HG02852 (cell line): ENCODE results near the gene NHERF2.

Experiments used
- ATAC-seq: cut with Tn5 transposase; IDR thresholded peaks from one replicate; pipeline ENCODE4 v1.9.1; 2021; ENCODE audit warnings: mild to moderate bottlenecking, moderate library complexity; ENCODE audit not compliant: unreplicated experiment

Gene NHERF2

DNA sequence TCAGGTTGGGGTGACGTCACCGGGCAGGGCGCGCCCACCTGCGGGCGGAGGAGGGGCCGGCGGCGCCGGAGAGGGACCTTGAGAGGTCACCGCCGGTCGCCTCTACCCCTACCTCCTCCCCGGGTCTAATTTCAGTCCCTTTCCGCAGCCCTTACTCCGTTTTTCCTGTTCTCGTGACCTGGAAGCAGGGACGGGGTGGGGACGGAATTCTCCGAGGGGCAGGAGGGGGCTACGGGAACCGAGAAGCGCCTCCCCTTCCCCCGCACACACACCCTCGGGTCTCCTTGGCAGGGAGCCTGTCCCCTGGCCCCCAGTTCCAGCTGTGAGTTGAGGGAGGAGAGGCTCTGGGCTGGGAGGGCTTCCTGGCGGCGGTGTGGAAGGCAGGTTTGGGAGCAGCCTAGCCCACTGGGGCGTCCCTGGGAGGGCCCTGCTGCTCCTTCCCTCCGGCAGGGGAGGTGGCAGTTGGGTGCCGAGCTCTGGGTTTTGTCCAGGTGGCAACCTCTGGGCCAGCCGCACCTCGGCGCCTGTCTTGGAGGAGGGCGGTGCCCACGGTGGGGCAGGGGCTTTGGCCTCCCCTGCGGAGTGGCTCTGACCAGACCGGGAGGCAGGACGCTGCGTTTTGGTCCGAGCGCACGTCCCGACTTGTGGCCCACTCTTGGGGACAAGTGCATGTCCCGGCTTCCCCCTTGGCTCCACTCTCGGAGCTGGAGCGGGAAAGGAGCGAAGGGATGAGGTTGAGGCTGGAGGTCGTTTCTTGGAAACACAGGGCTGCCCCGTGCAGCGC, 36.2 kb upstream of the NHERF2 start:
- no peak for ATAC-seq

DNA sequence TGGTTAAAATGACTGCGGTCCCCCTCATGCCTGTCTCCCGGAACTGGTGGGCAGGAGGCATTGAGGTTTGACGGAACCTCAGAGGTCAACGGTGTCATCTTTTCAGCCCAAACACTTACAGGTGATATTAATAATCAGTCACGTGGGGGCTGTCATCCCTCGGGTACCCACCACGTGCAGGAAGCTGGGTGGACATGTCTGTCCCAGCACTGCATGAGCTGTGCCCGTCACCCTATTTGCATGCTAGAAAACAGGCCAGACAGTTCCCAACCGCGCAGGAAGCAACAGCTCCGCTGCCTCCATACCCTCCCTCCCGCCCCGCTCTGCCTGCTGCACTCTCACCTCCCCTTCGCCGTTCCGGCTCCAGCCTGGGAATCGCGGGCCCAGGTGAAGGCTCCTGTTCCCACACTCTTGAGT, 35.6 kb upstream of the NHERF2 start:
- ATAC-seq: no peak

DNA sequence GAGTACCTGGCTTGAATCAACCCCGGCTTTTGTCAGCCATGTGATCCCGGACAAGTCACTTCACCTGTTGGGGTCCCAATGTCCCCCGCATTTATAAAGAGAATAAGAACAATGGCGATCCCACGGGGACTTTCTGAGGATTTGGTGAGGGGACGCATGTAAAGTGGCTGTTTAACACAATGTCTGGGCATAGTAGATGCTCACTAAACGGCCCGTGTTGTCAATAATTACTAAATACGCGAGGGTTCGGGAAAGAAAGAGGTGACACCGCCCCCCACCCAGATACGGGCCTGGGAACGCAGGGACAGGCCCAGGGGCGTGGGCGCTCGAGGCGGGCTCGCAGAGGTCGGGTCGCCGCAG, 35.1 kb upstream of the NHERF2 start:
- ATAC-seq: no peak

- peak; percentile 46 for ATAC-seq
Measured at GRCh38 chr16:1991948-1992703, 34.6 kb upstream of the NHERF2 start.

- no peak for ATAC-seq
Measured at GRCh38 chr16:1992704-1993317, 33.9 kb upstream of the NHERF2 start.

DNA sequence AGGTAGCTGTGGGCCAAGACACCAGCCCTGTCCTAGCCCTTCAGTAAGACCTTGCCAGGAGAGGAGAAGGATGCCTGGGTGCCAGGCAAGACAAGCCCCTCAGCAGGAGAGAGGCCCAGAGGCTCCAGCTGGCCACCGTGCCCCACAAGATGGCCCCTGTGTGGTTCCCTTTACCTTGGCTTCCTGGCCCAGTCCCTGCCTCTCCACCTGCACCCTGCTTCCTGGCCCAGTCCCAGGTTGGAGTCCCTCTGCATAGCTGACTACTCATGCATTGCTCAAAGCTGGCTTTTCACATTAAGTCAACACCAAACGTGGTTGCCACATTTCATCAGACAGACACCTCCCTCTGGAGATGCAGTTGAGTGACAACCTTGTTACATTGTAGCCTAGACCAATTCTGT, 33.0 kb upstream of the NHERF2 start:
- ATAC-seq: no peak

DNA sequence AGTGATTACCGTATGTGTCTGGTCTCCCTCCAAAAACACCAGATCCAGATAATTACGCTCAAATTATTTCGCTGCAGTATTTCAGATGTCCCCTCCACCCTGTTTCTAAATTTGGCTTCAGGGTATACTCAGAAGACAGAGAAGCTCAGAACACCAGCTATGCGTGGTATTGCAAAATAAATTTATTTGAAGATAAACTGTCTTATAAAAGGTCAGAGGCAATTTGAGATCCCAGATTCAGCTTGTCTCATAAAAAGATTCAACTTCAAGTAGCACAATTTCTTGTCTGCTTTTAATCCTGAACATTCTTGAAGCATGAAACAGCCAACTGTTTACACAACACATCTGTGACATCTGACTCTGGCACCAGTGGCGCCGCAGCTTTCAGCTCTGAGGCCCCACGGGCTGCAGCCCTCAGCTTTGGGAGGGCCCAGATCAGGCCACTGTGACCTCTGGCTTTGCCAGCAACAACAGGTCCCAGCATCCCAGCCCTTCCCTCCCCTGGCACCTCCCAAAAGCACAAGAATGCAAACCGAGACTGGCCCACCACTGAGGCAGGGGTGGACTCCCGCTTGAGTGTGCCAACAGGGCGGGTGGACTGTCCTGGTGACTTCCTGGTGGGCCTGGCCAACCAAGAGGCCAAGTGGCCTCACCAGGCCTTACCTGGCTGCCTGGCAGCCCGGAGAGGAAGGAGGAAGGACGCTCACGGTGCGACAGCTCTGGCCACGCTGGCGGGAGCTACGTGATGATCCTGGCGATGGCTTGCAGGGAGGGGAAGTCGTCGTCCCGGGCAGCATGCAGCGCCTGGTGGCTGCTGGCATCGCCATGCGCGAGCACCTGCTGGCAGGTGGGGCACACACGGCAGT, 29.0 kb upstream of the NHERF2 start:
- no peak for ATAC-seq

GRCh38 chr16:1998360-1998835, 28.3 kb upstream of the NHERF2 start:
- ATAC-seq: no peak

DNA sequence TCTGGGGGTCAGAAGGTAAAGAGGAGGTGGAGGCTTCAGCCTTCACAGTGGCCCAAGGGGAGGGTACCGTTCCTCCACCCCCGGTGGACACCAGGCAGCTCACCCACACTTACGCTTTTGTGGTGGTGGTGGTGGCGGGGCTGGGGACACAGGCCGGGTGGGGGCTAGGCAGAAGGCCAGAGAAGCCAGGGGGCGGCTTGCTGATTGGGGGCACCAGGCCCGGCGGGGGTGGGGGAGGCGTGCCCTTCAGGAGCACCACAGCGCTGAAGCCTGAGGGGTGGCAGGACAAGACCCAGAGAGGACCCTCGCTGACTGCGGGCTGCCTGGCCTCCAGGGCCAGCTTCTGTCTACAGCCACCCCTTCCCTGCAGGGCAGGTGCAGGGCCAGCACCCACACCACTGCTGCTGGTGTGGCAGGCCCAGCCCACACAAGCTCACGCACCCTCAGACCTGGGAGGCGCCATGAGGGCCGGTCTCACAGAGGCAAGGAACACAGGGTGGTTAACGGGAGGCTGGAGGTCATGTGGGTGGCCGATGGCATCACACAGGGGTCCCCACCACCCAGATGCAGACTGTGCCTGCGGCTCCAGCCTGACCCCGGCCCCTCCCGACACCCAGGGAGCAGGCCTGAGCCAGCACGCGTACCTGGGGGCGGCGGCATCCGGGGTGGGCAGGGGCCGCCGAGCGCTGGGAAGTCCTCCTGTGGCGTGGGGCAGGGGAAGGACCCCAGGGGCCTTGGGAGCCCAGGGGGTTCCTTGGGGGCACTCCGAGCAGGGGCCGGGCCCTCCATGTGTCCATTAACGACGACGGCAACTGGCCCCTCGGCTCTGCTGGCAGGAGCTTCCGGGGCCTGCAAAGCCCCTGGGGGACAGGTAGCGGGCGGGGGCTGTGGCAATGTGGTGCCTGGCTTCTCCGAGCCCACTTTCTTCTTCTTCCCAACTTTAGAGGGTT, 27.6 kb upstream of the NHERF2 start:
- ATAC-seq: no peak

DNA sequence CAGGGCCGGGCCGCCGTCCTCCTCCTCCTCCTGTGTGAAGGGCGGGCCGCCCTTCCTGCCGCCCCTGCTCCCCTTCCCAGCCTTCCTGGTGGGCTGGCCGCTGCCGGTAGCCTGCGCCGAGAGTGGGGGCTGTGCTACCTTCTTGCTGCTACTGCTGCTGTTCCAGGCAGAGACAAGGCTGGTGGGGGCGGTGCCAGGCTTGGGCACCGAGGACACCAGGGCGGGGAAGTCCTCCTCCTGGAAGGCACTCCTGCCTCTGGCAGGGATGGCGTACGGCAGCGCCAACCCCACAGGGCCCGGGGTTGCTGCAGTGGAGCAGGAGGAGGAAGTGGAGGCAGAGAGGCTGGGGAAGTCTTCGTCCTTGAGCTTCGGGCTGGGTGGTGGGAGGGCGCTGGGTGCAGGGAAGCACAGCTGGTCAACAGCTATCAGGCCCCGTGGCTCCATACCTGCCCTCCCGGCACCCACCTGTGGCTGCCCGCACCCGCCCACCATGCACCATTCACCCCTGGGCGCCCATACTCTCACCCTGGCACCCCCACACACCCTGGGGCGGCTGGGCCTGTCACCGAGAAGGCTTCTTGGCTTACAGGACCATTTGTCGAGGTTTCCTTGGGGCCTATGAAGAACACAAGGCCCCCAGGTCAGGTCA, 26.7 kb upstream of the NHERF2 start:
- ATAC-seq: no peak

- ATAC-seq: no peak
Measured at GRCh38 chr16:2001035-2001434, 25.7 kb upstream of the NHERF2 start.

DNA sequence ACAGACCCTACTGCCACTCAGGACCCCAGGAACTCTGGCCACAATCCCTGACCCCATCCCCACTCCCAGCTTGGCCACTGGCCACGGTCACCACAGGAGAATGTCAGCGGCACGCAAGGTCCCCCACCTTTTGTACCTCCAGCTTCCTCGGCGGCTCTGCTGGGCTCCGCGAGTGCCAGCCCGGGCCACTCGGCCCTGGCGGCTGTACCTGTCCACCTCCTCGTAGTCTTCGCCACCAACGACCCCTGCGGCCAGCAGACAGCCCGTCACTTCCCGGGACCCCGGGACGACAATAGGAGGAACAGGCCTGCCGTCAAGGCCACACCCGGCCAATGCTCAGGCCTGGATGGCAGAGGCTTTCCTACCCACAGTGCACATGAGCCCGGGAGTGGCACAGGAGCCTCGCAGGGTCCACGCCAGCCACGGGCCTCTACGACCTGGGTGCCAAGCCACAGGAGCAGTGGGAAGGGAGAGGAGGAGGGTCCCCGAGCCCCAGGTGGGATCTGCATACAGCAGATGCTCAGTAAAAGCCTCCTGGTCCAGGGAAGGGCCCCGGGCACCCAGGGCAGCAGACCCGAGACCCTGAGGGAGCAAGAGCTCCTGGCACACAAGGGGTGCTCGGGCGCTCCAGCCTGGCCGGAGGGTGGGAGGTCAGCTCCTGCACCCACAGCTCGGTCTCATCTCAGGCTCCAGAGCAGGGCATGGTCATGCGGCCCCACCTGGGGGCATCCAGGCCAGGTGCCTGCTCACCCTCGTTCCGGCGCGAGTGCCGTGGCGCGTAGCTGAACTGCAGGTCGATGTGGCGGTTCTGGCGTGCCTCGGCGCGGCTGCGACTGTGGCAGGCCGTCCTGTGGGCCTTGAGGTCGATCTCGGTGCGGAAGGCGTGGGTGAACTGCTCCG, 25.0 kb upstream of the NHERF2 start:
- no peak for ATAC-seq

GRCh38 chr16:2002406-2003230, 24.1 kb upstream of the NHERF2 start:
- no peak for ATAC-seq

DNA sequence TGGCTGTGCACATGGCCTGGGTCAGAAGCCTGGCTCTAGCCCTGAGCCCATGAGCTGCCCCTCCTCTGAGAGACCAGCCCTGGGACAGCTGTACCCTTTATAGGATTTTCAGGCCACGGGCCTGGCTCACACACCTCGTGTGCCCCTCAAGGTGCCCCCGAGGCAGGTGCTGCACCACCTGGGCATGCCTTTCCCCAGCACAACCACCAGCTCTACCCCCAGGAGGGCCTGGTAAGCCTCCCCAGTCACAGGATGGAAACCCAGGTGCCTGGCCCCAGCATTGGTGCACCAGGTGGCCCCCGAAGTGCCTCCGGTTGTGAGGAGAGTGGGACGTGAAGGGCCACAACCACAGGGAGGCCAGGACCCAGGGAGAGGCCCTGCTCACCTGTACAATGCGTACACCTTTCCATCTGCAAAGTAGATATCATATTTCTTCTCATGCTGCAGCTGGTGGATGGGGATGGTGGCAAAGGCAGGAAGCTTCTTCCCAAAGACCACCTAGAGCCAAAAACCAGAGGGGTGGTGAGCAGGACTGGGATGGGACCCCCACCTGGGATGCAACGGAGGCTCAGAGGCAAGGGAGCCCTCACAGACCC, 23.4 kb upstream of the NHERF2 start:
- no peak for ATAC-seq

GRCh38 chr16:2003827-2004641, 22.7 kb upstream of the NHERF2 start:
- ATAC-seq: no peak
